Cerebellar cortex (tissue), 1 donor: Measurements from ENCODE around the gene SRM.
"Not testable (repeated sequence)": the region's sequence is repeated elsewhere in the genome, so short reads cannot be mapped to it uniquely, and the experiment has no call there.

ENCODE experiments used
- DNase-seq: peaks from one replicate; pipeline ENCODE4 v3.0.0-alpha.2; 2015; ENCODE audit warnings: low spot score

SRM gene

DNA sequence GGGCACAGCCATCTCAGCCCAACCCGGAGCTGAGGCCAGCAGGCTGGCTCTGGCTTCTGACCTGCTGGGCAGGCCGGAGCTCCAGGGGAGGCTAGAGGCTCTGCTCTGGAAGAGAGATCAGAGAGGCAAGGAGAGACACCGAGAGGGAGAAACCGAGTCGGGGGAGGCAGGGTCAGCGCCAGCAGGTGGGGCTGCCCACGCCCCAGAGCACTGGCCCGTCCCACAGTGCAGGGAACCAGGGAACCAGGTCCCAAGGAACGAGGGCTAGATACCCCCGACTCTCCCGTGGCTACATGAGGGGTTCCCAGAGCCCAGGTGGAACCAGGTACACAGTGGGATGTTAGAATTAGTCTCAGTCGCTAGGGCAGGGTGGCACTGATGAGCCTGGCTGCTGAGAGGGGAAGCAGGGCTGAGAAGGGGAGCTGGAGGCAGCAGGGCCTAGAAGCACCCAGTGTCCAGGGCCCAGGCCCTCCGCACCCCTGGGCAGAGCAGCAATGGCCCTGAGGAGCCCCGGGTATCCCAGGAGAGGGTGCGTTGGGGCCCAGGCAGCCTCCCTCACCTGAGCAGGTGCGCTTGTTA, 14.9 kb downstream of the SRM start:
- no peak for DNase-seq

DNA sequence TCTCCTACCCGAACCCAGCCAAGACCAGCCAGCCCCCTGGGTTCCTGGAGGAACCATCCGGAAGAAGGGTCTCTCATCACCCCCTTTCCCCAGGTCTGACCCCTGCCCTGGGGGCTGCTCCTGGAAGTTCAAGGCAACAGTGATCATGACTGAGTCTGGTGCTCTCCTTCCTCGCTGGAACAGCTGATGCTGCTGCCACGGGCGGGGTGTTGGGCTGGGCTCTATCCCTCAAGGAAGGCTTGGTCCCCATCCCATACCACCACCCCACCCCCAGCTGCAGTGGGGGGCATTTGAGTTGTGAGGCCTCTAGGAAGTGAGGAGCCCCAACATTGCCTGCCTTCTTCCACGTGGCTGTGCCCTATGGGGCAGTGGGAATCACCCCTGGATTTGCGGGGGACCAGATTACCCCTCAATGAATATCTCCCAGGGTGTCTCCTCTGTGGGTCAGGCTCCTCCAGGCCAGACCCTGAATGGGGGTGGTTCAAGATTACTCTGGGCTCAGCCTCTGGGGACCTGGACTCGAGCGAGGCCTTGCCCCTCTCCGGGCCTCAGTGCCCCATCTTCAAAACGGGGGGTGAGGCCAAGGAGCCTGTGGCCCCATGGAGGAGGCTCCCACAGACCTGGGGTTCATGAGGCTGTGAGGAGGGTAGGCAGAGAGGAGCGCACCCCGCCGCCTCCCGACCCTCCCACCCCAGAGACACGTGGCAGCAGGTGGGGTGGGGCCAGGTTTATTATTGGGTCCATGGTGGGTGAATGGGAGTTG, 15.6 kb downstream of the SRM start:
- DNase-seq, result no peak

DNA sequence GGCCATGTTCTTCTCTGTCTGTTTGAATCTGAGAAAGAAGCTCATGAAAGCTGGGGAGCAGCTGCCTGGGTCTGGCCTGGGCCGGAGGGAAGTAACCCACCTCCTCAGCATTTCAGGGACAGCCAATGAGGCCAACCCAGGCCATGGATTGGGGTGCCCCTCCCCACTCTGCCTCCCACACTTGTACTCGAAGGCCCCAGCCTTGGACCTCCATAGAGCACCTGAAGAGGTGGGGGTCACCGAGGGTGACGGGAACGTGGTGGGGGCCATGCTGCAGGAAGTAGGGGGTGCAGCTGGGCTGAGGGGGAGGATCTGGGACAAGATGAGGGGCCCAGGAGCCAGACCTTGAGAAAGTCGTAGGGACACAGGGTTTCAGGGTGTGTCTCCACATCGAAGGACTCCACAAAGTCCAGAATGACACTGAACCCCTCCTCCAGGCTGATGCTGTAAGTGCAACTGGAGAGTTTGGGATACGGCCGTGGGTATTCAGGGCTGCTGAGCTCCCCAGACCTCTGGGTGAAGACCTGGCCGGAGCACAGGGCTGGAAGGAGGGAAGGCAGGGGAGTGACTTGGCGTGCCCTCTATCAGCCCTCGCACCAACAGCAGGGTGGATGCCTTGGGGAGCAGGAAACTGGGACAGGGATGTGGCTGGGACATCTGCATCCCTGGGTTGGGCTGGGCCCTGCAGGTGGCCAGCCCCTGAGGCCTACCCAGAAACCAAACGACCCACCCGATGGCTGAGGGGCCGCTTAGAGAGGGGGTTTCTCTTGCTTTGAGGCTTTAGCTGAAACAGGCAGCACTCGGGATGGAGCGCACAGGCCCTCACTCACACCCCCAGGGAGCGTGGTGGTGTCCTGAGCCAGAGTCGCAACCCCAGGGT, 16.6 kb downstream of the SRM start:
- no peak for DNase-seq

GRCh38 chr1:11042065-11042464, 17.8 kb downstream of the SRM start:
- no peak for DNase-seq

- DNase-seq, result no peak
These were observed 18.8 kb downstream of the SRM start for GRCh38 chr1:11041048-11041447.

DNA sequence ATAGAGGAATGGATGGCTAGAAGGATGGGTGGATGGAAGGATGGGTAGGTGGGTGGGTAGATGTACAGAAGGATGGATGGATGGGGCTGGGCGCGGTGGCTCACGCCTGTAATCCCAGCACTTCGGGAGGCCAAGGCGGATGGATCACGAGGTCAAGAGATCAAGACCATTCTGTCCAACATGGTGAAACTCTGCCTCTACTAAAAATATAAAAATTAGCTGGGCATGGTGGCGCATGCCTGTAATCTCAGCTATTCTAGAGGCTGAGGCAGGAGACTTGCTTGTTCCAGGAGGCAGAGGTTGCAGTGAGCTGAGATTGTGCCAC, 19.8 kb downstream of the SRM start:
- DNase-seq, result not testable (repeated sequence)

GRCh38 chr1:11039351-11040104, 20.3 kb downstream of the SRM start:
- no peak for DNase-seq

GRCh38 chr1:11037740-11038182, 22.1 kb downstream of the SRM start:
- DNase-seq, result peak; percentile 93

- DNase-seq, result not testable (repeated sequence)
These were observed 22.6 kb downstream of the SRM start for GRCh38 chr1:11037019-11037739.

GRCh38 chr1:11031624-11032262, 28.1 kb downstream of the SRM start:
- no peak for DNase-seq

DNA sequence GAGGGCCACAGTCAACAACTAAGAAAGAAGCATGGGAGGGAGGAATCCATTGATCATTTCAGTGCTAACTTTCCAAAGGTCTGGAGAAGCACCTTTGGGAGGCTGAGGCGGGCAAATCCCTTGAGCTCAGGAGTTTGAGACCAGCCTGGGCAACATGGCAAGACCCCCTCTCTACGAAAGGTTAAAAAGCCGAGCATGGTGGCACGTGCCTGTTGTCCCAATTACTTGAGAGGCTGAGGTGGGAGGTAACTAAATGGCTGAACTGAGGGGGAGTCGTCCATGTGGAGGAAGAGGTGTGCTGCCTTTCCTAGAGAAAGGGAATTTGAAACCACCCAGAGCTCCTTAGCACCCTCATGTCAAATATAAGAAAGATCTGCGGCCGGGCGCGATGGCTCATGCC, 29.0 kb downstream of the SRM start:
- DNase-seq, result no peak

DNA sequence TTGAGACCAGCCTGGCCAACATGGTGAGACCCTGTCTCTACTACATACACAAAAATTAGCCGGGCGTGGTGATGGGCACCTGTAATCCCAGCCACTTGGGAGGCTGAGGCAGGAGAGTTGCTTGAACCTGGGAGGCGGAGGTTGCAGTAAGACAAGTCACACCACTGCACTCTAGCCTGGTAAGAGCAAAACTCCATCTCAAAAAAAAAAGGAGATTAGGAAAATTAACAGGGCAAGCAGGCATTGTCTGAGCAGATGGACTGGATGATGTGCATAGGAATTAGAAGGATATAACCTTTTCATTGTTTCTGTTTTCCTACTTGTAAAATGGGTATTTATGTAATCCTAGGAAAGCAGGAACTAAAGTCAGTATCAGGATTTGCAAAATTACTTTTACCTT, 31.8 kb downstream of the SRM start:
- no peak for DNase-seq

DNA sequence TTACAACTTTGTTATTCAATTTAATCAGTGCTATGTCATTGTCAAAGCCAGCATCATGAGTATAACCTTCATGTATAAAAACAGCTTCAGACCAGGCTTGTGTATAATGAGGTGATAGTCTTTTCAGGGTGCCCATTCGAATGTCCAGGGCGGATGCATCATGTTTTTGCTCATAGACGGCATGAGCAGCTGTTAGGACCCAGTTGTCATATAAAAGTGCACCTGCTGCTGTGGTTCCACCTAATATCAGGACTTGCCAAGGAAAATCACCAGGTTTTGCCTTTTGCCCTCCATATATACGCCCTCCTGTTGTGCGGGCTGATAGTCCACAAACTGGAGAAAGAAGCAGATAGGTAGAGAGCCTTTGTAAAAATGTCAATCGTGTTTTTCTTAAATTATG, 32.5 kb downstream of the SRM start:
- no peak for DNase-seq

DNA sequence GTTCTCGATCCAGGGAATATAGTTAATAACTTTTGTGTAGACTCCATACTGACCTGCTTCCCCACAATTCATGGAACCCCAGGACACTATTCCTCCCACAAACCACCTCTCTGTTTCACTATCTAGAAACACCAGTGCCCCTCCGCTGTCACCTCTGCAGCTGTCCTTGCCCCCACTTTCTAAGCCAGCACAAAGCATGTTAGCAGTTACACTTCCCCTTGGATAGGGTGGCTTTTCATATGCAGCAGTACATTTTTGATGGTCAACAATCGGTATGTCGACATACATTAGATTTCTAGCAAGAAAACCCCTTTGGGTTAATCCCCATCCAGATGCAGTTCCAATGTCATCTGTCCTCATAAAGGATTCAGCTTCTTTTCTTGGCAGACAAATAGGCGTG, 32.9 kb downstream of the SRM start:
- DNase-seq, result no peak

DNA sequence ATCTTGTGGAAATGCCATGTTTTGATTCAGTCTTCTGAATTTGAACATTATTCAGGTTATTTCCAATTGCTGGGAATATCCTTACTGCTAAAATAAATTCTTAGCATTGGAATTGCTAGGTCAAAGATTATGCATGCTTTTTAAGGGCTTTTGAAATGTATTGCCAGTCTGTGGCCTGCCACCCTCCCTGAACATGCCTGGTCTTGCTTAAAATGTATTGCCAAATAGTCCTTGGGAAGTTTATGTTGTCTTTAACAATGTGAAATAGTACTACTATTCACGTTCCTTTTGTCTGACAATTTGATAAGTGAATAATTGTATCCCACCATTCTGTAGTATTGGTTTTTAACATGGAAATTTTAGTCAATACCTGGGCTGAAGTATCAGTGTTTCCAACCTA, 33.8 kb downstream of the SRM start:
- no peak for DNase-seq

DNA sequence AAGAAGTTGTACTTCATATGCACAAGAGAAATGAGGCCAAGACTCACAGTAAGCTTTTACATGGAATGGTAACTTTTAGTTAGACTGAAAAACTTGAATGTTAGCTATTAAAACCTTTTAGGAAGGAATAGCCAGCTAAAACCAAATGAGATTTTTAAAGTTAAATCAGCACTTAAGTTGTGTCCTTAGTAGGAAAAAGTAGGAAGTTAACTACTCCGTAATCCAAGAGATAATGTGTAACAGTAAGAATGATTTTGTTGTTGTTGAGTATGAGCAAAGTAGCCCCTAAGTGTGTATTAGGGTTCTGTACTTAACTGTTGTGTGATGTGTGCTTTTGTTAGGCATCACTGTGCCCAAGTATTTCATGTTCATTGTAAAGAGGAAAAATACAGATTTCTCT, 34.2 kb downstream of the SRM start:
- DNase-seq, result no peak

GRCh38 chr1:11024874-11025203, 35.0 kb downstream of the SRM start:
- DNase-seq, result no peak

DNA sequence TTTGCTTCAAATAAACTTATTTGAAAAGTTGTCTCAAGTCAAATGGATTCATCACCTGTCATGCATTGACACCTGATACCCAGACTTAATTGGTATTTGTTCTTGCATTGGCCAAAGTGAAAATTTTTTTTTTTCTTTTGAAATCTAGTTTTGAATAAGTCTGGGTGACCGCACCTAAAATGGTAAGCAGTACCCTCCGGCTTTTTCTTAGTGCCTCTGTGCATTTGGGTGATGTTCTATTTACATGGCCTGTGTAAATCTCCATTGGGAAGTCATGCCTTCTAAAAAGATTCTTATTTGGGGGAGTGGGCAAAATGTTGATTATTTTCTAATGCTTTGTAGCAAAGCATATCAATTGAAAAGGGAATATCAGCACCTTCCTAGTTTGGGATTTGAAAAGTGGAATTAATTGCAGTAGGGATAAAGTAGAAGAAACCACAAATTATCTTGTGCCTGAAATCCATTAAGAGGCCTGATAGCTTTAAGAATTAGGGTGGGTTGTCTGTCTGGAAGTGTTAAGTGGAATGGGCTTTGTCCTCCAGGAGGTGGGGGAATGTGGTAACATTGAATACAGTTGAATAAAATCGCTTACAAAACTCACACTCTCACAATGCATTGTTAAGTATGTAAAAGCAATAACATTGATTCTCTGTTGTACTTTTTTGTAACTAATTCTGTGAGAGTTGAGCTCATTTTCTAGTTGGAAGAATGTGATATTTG, 35.5 kb downstream of the SRM start:
- no peak for DNase-seq

DNA sequence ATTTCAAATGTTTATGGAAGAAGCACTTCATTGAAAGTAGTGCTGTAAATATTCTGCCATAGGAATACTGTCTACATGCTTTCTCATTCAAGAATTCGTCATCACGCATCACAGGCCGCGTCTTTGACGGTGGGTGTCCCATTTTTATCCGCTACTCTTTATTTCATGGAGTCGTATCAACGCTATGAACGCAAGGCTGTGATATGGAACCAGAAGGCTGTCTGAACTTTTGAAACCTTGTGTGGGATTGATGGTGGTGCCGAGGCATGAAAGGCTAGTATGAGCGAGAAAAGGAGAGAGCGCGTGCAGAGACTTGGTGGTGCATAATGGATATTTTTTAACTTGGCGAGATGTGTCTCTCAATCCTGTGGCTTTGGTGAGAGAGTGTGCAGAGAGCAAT, 36.6 kb downstream of the SRM start:
- DNase-seq, result no peak

DNA sequence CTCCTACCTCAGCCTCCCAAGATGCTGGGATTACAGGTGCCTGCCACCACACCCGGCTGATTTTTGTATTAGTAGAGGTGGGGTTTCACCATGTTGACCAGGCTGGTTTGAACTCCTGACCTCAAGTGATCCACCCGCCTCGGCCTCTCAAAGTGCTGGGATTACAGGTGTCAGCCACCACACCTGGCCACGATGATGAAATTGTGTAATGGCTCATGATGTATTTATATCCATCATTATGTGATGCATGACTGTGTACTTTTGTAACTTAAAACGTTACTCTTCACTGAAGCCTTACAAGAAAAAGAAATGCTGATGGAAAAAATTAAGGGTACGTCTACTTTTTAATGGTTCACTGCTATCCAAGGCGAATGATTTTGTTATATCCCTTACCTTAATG, 39.8 kb downstream of the SRM start:
- DNase-seq, result no peak

- not testable (repeated sequence) for DNase-seq
These were observed 40.5 kb downstream of the SRM start for GRCh38 chr1:11019358-11019757.
